Activated CD8-positive, alpha-beta memory T cell treated with anti-CD3 and anti-CD28 coated beads, Interleukin-2, amount 10 ng/mL, durations not matched to agents 7 days and 5 days (primary cell): Measurements from ENCODE around the gene SMIM26. TPM values are rescaled to one million over a fixed set of nuclear protein-coding genes. Genes with fewer than 3 reads are reported as not detected.
"Not testable (repeated sequence)": the region's sequence is repeated elsewhere in the genome, so short reads cannot be mapped to it uniquely, and the experiment has no call there.

ENCODE experiments used
- ATAC-seq: fragments of 150-1000 bp; cut with Tn5 transposase; one replicate; pipeline ENCODE4 v1.10.0; 2021; ENCODE audit warnings: moderate library complexity
- CTCF ChIA-PET: fragments of 350-600 bp; sonication (Branson Sonifier 250); formaldehyde crosslinking; loops from one replicate; lab custom pipeline; 2021; ENCODE audit warnings: antibody characterized with exemption; lab: Charles Lee
- DNase-seq: peaks from one replicate; pipeline ENCODE4 v3.0.0-alpha.2; 2020
- H3K27ac Mint-ChIP-seq: one replicate; pipeline ENCODE4 v1.8.0; 2021; ENCODE audit warnings: mild to moderate bottlenecking, mixed read lengths
- H3K27me3 Mint-ChIP-seq: one replicate; pipeline ENCODE4 v1.8.0; 2021; ENCODE audit warnings: mixed read lengths
- H3K36me3 Mint-ChIP-seq: one replicate; pipeline ENCODE4 v1.8.0; 2021; ENCODE audit warnings: mild to moderate bottlenecking, mixed read lengths
- H3K4me1 Mint-ChIP-seq: one replicate; pipeline ENCODE4 v1.8.0; 2021; ENCODE audit warnings: mixed read lengths
- H3K4me3 Mint-ChIP-seq: one replicate; pipeline ENCODE4 v1.8.0; 2021; ENCODE audit warnings: mild to moderate bottlenecking, moderate library complexity, mixed read lengths
- H3K9me3 Mint-ChIP-seq: one replicate; pipeline ENCODE4 v1.8.0; 2022; ENCODE audit warnings: low read depth, mixed read lengths
- total RNA-seq, 2 experiments: library from RNA; stranded (reverse); gene quantifications; one replicate each; pipeline ENCODE4 v1.2.3, GENCODE V29; 2021

The SMIM26 gene
- 10 to 100 TPM; 49.1 to 52.6 TPM for total RNA-seq

GRCh38 chr20:18566892-18567738, at the start of gene SMIM26:
SMIM26 (plus strand) TSS chr20:18567432; CDS start chr20:18567479, 47 bp downstream.
- Mint-ChIP-seq H3K9me3 (no peaks in the 10 kb centered on the region), H3K27me3 (no peaks in the 10 kb centered on the region), H3K4me1 (peaks cover 15% of the 10 kb centered on the region), H3K4me3 (peak within 1 kb of the TSS; percentile 97), H3K27ac (peak within 1 kb of the TSS; percentile 96), H3K36me3 (peaks cover 34% of the 10 kb centered on the region)
- DNase-seq (peak; percentile 96), ATAC-seq (peak; percentile 99)
- CTCF ChIA-PET, result interaction anchor here (0.6 kb wide), 1 partner anchor 9 kb away, joined by 3 read pairs; no protein-coding TSS in a partner anchor

DNA sequence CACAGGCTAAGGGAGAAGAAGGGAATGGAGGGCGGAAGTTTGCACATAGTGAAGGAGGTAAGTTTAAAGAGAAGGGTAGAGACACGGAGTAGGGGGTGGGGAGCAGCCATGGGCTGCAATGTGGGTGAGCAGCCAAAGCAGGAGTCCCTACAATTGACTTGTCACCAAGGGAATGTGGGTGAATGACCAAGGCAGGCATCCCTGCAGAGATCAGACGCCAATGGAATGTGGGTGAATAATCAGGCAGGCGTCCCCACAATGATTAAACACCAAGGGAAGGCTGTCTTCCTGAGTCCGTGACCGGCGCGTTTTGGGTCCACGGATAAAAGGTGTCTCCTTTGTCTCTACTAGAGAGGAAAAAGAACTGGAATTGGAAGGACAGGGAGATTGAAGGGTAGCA, 45.2 kb upstream of the SMIM26 start:
- DNase-seq, H3K4me1 Mint-ChIP-seq, CTCF ChIA-PET, H3K4me3 Mint-ChIP-seq, ATAC-seq, H3K27me3 Mint-ChIP-seq, H3K9me3 Mint-ChIP-seq, H3K27ac Mint-ChIP-seq: not testable (repeated sequence)
- H3K36me3 Mint-ChIP-seq, result peaks cover 16% of the 10 kb centered on the region

DNA sequence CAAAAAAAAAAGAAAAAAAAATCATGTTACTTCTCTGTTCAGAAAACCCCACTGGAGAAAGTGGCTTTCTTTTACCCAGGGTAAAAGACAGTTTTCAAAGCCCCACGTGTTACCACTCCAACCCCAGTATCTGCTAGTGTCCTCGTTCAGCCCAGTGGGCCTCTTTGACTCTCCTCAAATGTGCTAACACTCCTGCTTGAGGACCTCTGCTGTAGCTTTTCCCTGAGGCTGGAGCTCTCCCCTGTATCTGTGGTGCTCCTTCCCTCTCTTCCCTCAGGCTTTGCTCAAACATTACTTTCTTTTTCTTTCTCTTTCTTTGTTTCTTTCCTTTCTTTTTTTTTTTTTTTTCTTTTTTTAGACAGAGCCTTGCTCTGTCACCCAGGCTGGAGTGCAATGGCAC, 44.2 kb upstream of the SMIM26 start:
- CTCF ChIA-PET, result no interaction called here
- ATAC-seq, result no peak
- H3K4me1 Mint-ChIP-seq, result no peaks in the 10 kb centered on the region
- peaks cover 20% of the 10 kb centered on the region for H3K36me3 Mint-ChIP-seq
- H3K9me3 Mint-ChIP-seq, result no peaks in the 10 kb centered on the region
- no peak for DNase-seq
- no peak overlapping the region for H3K4me3 Mint-ChIP-seq
- no peak overlapping the region for H3K27ac Mint-ChIP-seq
- H3K27me3 Mint-ChIP-seq, result no peaks in the 10 kb centered on the region

DNA sequence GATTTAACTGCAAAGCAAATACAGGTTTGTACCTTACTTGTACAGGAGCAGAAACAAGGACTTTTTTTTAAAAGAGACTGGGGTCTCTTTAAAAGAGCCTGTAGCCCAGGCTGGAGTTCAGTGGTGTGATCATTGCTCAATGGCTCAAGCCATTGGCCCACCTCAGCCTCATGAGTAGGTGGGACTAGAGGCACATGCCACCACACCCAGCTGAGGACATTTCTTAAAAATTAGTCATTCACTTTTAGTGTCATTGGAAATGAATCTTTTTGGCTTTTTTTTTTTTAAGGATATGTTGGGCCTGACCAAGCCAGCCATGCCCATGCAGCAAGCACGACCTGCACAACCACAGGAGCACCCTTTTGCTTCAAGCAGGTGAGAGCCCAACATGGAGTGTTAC, 42.6 kb upstream of the SMIM26 start:
- no peaks in the 10 kb centered on the region for H3K4me1 Mint-ChIP-seq
- no peak for ATAC-seq
- CTCF ChIA-PET, result no interaction called here
- DNase-seq, result no peak
- H3K27ac Mint-ChIP-seq, result no peak overlapping the region
- H3K4me3 Mint-ChIP-seq, result no peak overlapping the region
- H3K9me3 Mint-ChIP-seq, result no peaks in the 10 kb centered on the region
- peaks cover 32% of the 10 kb centered on the region for H3K36me3 Mint-ChIP-seq
- no peaks in the 10 kb centered on the region for H3K27me3 Mint-ChIP-seq

DNA sequence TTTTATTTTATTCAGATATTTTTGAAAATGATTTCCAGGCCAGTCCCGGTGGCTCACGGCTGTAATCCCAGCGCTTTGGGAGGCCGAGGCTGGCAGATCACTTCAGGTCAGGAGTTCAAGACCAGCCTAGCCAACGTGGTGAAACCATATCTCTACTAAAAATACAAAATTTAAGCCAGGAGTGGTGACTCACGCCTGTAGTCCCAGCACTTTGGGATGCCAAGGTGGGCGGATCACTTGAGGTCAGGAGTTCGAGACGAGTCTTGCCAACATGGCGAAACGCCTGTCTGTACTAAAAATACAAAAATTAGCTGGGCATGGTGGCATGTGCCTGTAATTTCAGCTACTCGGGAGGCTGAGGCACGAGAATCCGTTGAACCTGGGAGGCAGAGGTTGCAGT, 40.5 kb upstream of the SMIM26 start:
- H3K27me3 Mint-ChIP-seq, DNase-seq, H3K9me3 Mint-ChIP-seq, CTCF ChIA-PET, H3K4me1 Mint-ChIP-seq, H3K27ac Mint-ChIP-seq, ATAC-seq, H3K4me3 Mint-ChIP-seq: not testable (repeated sequence)
- peaks cover 46% of the 10 kb centered on the region for H3K36me3 Mint-ChIP-seq

GRCh38 chr20:18527339-18527738, 39.9 kb upstream of the SMIM26 start:
- Mint-ChIP-seq H3K27ac (no peak overlapping the region), H3K27me3 (no peaks in the 10 kb centered on the region), H3K9me3 (no peaks in the 10 kb centered on the region), H3K36me3 (peaks cover 51% of the 10 kb centered on the region), H3K4me1 (no peaks in the 10 kb centered on the region), H3K4me3 (no peak overlapping the region)
- no peak for ATAC-seq
- no peak for DNase-seq
- CTCF ChIA-PET, result interaction anchor here (1.6 kb wide), 1 partner anchor 20 kb away, joined by 4 read pairs; the partner anchor contains the start of gene SEC23B

DNA sequence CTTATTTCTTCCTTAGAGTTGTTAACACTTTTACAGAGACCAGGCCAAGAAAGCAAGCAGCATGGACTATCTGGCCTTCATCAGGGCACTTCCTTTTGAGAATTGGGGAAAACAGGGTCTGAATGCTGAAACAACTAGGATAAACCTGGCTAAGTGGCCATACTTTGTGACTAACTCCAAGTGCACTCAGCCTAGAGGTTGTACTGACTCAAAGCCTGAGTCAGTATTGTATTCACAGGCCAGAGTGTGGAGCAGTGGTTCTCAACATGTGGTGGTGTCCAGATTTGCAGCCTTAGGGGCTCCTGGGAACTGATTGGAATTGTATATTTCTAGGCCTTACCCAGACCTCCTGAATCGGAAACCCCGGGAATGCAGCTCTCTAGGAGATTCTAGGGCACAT, 39.4 kb upstream of the SMIM26 start:
- Mint-ChIP-seq H3K4me3 (no peak overlapping the region), H3K36me3 (peaks cover 56% of the 10 kb centered on the region), H3K27ac (no peak overlapping the region), H3K4me1 (no peaks in the 10 kb centered on the region), H3K9me3 (no peaks in the 10 kb centered on the region), H3K27me3 (no peaks in the 10 kb centered on the region)
- ATAC-seq (no peak), DNase-seq (no peak)
- CTCF ChIA-PET, result interaction anchor here (1.6 kb wide), 1 partner anchor 21 kb away, joined by 4 read pairs; the partner anchor contains the start of gene SEC23B

DNA sequence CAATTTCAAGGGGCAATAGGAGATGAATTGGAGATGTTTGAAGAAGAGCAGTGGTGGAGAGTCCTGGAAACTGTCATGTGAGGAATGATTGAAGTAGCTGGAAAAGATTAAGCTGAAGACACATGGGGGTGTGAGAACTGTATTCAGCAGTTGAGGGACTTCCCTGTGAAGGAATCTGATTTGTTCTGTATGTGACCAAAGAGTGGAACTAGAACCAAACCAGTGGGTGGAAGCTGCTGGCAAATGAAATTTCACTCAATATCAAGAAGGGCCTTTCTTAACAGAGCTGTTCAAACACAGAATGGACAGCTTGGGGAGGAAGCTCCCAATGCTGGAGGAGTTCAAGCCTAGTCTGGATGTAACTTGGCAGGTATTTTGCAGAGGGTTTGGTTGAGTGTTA, 38.2 kb upstream of the SMIM26 start:
- no peak for DNase-seq
- no peak for ATAC-seq
- no peaks in the 10 kb centered on the region for H3K4me1 Mint-ChIP-seq
- no peaks in the 10 kb centered on the region for H3K9me3 Mint-ChIP-seq
- no peaks in the 10 kb centered on the region for H3K27me3 Mint-ChIP-seq
- peaks cover 63% of the 10 kb centered on the region for H3K36me3 Mint-ChIP-seq
- CTCF ChIA-PET, result interaction anchor here (1.6 kb wide), 1 partner anchor 22 kb away, joined by 4 read pairs; the partner anchor contains the start of gene SEC23B
- H3K4me3 Mint-ChIP-seq, result no peak overlapping the region
- no peak overlapping the region for H3K27ac Mint-ChIP-seq

GRCh38 chr20:18532626-18533025, 34.6 kb upstream of the SMIM26 start:
- no peak for DNase-seq
- Mint-ChIP-seq H3K36me3 (peaks cover 66% of the 10 kb centered on the region), H3K4me3 (no peak overlapping the region), H3K27ac (no peak overlapping the region), H3K4me1 (no peaks in the 10 kb centered on the region), H3K27me3 (no peaks in the 10 kb centered on the region), H3K9me3 (no peaks in the 10 kb centered on the region)
- CTCF ChIA-PET, result no interaction called here
- no peak for ATAC-seq

DNA sequence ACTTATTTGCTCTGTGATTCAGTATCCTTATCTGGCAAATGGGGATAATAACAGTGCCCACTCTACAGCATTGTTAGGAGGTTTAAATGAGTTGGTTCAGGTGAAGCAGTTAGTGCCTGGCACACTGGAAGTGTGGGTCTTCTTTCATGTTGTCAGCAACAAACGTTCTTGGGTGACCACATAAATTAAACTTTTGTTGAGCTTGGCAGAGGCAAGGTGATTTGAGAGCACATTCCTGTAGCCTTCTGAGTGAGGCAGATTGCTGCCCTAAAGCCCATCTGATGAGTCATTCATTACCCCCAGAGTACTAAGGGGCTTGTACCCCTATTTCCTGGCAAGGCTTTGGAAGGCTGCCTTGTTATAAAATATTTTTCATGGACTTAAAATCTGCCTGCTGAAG, 33.7 kb upstream of the SMIM26 start:
- Mint-ChIP-seq H3K27me3 (no peaks in the 10 kb centered on the region), H3K36me3 (peaks cover 65% of the 10 kb centered on the region)

GRCh38 chr20:18533978-18534644, 33.1 kb upstream of the SMIM26 start:
- Mint-ChIP-seq H3K9me3 (no peaks in the 10 kb centered on the region), H3K27me3 (no peaks in the 10 kb centered on the region), H3K27ac (peak overlapping the region; percentile 29), H3K4me1 (no peaks in the 10 kb centered on the region), H3K36me3 (peaks cover 62% of the 10 kb centered on the region), H3K4me3 (no peak overlapping the region)
- ATAC-seq (no peak), DNase-seq (no peak)
- CTCF ChIA-PET, result no interaction called here

More for the DNA sequence above, 33.7 kb upstream of the SMIM26 start:
- CTCF ChIA-PET, result no interaction called here
- H3K4me3 Mint-ChIP-seq, result no peak overlapping the region
- H3K9me3 Mint-ChIP-seq, result no peaks in the 10 kb centered on the region
- H3K27ac Mint-ChIP-seq, result no peak overlapping the region
- no peak for DNase-seq
- no peaks in the 10 kb centered on the region for H3K4me1 Mint-ChIP-seq
- ATAC-seq, result no peak

DNA sequence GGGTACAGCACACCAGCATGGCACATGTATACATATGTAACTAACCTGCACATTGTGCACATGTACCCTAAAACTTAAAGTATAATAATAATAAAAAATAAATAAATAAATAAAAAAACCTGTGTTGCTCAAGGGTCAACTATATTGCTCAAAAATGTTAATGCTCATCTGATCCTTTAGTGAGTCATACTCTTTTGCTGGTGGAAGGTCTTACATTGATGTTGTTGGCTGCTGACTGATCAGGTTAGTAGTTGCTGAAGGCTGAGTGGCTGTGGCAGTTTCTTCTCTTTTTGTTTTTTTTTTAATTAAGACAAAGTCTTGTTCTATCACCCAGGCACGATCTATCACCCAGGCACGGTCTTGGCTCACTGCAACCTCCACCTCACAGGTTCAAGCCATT, 29.6 kb upstream of the SMIM26 start:
- no peak for DNase-seq
- H3K9me3 Mint-ChIP-seq, result no peaks in the 10 kb centered on the region
- peaks cover 51% of the 10 kb centered on the region for H3K36me3 Mint-ChIP-seq
- CTCF ChIA-PET, result no interaction called here
- ATAC-seq, result no peak
- no peak overlapping the region for H3K4me3 Mint-ChIP-seq
- no peak overlapping the region for H3K27ac Mint-ChIP-seq
- peaks cover under 1% of the 10 kb centered on the region for H3K4me1 Mint-ChIP-seq
- H3K27me3 Mint-ChIP-seq, result no peaks in the 10 kb centered on the region

- CTCF ChIA-PET, result no interaction called here
- H3K4me1 Mint-ChIP-seq, result peaks cover 5% of the 10 kb centered on the region
- peaks cover 43% of the 10 kb centered on the region for H3K36me3 Mint-ChIP-seq
- H3K27me3 Mint-ChIP-seq, result no peaks in the 10 kb centered on the region
- no peak for ATAC-seq
- H3K27ac Mint-ChIP-seq, result no peak overlapping the region
- H3K4me3 Mint-ChIP-seq, result no peak overlapping the region
- no peaks in the 10 kb centered on the region for H3K9me3 Mint-ChIP-seq
- DNase-seq, result no peak
These were observed 25.5 kb upstream of the SMIM26 start for GRCh38 chr20:18541741-18542140.

- Mint-ChIP-seq H3K4me1 (peaks cover 5% of the 10 kb centered on the region), H3K27me3 (no peaks in the 10 kb centered on the region), H3K9me3 (no peaks in the 10 kb centered on the region), H3K4me3 (no peak overlapping the region), H3K27ac (no peak overlapping the region), H3K36me3 (peaks cover 42% of the 10 kb centered on the region)
- DNase-seq (no peak), ATAC-seq (no peak)
- CTCF ChIA-PET, result no interaction called here
These were observed 24.0 kb upstream of the SMIM26 start for GRCh38 chr20:18543216-18543615.
